ENCODE data around the gene ANG.
A peak's percentile ranks its signal among the peaks of the same experiment; 100 is the strongest.

The ANG gene

DNA sequence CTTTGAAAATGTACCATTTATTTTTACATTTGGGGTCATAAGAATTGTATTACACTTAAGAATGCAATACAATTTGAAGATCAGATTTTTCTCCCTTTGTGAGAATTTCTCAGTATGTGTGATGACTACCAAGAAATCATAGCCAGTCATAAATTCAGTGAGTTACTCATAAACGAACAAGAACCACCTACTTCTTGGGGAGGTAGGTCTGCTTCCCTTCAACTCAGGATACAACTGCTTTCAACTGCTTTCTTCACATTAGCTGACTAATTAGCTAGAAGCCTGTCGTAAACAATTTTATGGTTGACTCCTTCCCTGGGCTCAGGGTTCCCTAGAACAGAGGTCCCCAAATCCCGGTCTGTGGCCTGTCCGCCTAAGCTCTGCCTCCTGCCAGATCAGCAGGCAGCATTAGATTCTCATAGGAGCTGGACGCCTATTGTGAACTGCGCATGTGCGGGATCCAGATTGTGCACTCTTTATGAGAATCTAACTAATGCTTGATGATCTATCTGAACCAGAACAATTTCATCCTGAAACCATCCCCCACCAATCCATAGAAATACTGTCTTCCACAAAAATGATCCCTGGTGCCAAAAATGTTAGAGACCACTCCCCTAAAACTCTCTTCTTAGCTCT, 3.7 kb downstream of the ANG start:
- H3K79me1 ChIP-seq (replicated peaks; ENCODE audit: low read length, poor library complexity, severe bottlenecking), result peaks cover 3% of the 10 kb centered on the region
- WGBS, result 50% methylated on average over 7 of the region's 7 CpGs
- DNase-seq, result no peak

DNA sequence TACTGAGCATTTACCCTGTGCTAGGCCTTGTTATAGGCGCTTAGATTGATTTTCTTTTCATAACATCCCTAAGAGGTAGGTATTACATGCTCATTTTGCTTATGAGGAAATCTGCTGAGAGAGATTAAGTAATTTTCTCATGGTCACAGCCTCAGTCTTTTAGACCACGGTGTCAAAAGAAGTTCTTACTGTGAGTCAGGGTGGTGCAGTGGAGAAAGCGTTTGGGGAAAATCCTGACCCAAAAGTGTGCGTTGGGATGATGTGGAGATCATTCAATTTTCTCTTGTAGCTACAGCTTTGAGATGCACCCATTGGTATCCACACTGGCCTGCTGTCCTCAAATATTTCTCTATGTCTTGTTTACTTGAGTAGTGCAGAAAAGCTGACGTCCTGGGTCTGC, 8.2 kb downstream of the ANG start:
- Histone ChIP-seq H3K9ac (ENCODE audit: low read length) (peak overlapping the region; percentile 33), H3K23ac (ENCODE audit: low read length in 2 of 2) (no peak overlapping the region), H2BK15ac (ENCODE audit: low read depth, poor library complexity, severe bottlenecking) (no peak overlapping the region), H3K79me1 (replicated peaks; ENCODE audit: low read length, poor library complexity, severe bottlenecking) (no peaks in the 10 kb centered on the region), H2BK12ac (ENCODE audit: low read length in 2 of 2) (no peak overlapping the region), H3K18ac (ENCODE audit: low read depth in 1 of 2, low read length in 2 of 2) (no peak overlapping the region), H3K4me2 (ENCODE audit: low read length, poor library complexity, severe bottlenecking) (no peak overlapping the region), H3K36me3 (ENCODE audit: control insufficient read depth in 1 of 2, insufficient read depth in 2 of 2, low read depth in 1 of 2, low read length in 2 of 2) (peaks cover 0 to 16% of the 10 kb centered on the region in 2 experiments), H2AFZ (ENCODE audit: low read depth, low read length) (no peak overlapping the region), H4K91ac (ENCODE audit: low read length) (no peak overlapping the region), H3K4me3 (ENCODE audit: insufficient read depth in 1 of 2, low read depth in 1 of 2, low read length in 2 of 2) (no peak overlapping the region), H3K27me3 (ENCODE audit: control insufficient read depth in 1 of 2, insufficient read depth in 1 of 2, low read length in 2 of 2) (no peaks in the 10 kb centered on the region), H3K4ac (ENCODE audit: low read depth in 1 of 2, low read length in 2 of 2) (no peak overlapping the region), H3K9me3 (ENCODE audit: control insufficient read depth, low read length) (no peaks in the 10 kb centered on the region), H2AK5ac (ENCODE audit: low read length, severe bottlenecking) (no peak overlapping the region), H4K8ac (ENCODE audit: low read length) (no peak overlapping the region), H3K27ac (ENCODE audit: low read length, poor library complexity, severe bottlenecking) (no peak overlapping the region), H3K14ac (ENCODE audit: low read length in 2 of 2) (no peak overlapping the region), H2BK120ac (ENCODE audit: low read depth, low read length) (no peak overlapping the region), H3K4me1 (ENCODE audit: control insufficient read depth, insufficient read depth, low read depth, low read length) (no peaks in the 10 kb centered on the region), H2BK5ac (ENCODE audit: low read depth, low read length, poor library complexity, severe bottlenecking) (no peak overlapping the region)
- no peak for DNase-seq
- 89% methylated on average over 4 of the region's 5 CpGs for WGBS

More for the DNA sequence above, 3.7 kb downstream of the ANG start:
- Histone ChIP-seq H2BK15ac (ENCODE audit: low read depth, poor library complexity, severe bottlenecking) (no peak overlapping the region), H3K36me3 (ENCODE audit: control insufficient read depth in 1 of 2, insufficient read depth in 2 of 2, low read depth in 1 of 2, low read length in 2 of 2) (peaks cover 0 to 7% of the 10 kb centered on the region in 2 experiments), H2BK12ac (ENCODE audit: low read length in 2 of 2) (no peak overlapping the region), H3K9ac (ENCODE audit: low read length) (peak overlapping the region; percentile 14), H2BK120ac (ENCODE audit: low read depth, low read length) (no peak overlapping the region), H3K9me3 (ENCODE audit: control insufficient read depth, low read length) (no peaks in the 10 kb centered on the region), H3K27me3 (ENCODE audit: control insufficient read depth in 1 of 2, insufficient read depth in 1 of 2, low read length in 2 of 2) (no peaks in the 10 kb centered on the region), H2BK5ac (ENCODE audit: low read depth, low read length, poor library complexity, severe bottlenecking) (no peak overlapping the region), H3K14ac (ENCODE audit: low read length in 2 of 2) (no peak overlapping the region), H4K8ac (ENCODE audit: low read length) (no peak overlapping the region), H4K91ac (ENCODE audit: low read length) (no peak overlapping the region), H3K4ac (ENCODE audit: low read depth in 1 of 2, low read length in 2 of 2) (no peak overlapping the region), H3K23ac (ENCODE audit: low read length in 2 of 2) (no peak overlapping the region), H3K4me2 (ENCODE audit: low read length, poor library complexity, severe bottlenecking) (no peak overlapping the region), H3K27ac (ENCODE audit: low read length, poor library complexity, severe bottlenecking) (no peak overlapping the region), H2AFZ (ENCODE audit: low read depth, low read length) (no peak overlapping the region), H2AK5ac (ENCODE audit: low read length, severe bottlenecking) (no peak overlapping the region), H3K4me3 (ENCODE audit: insufficient read depth in 1 of 2, low read depth in 1 of 2, low read length in 2 of 2) (no peak overlapping the region), H3K4me1 (ENCODE audit: control insufficient read depth, insufficient read depth, low read depth, low read length) (no peaks in the 10 kb centered on the region), H3K18ac (ENCODE audit: low read depth in 1 of 2, low read length in 2 of 2) (no peak overlapping the region)

DNA sequence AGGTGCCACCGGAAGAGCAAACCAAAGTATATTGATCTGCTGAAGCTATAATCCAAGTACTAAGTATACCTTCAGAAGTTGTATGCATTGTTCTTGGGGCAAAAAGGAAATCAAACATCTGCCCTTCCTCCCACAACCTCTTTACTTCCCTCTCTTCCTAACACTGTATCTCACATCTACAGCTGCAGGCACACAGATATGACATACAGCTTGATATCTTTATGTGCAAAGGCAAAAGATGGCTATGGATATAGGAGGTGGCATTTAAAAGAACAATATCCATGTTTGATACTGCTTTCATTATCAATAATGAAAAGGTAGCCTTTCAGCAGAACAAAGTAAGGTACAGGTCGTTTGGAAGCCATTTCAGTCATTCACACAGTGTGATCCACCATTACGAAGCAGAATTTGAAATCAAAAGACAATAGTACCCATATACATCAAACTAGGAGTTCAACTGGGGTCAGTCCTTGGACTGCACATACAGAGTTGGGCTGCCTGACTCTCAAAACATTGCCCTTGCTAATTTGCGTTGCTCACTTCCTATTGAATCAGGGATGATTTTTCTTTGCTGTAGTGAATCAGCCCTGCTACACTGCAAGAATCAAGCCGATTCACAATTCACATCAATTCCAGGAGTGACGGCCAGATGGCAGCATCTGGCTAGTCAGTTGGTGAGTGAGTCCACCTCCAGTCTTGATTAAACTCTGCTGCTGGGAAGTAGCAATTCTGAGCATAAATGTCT, 8.9 kb downstream of the ANG start:
- no peak overlapping the region for H3K14ac ChIP-seq (ENCODE audit: low read length in 2 of 2)
- peak overlapping the region; percentile 38 for H4K8ac ChIP-seq (ENCODE audit: low read length)
- peak; percentile 62 for DNase-seq
- peak overlapping the region; percentile 37 for H3K9ac ChIP-seq (ENCODE audit: low read length)
- H2AK5ac ChIP-seq (ENCODE audit: low read length, severe bottlenecking), result no peak overlapping the region
- no peaks in the 10 kb centered on the region for H3K9me3 ChIP-seq (ENCODE audit: control insufficient read depth, low read length)
- H2BK12ac ChIP-seq (ENCODE audit: low read length in 2 of 2), result no peak overlapping the region
- H2BK5ac ChIP-seq (ENCODE audit: low read depth, low read length, poor library complexity, severe bottlenecking), result no peak overlapping the region
- no peak overlapping the region for H2BK120ac ChIP-seq (ENCODE audit: low read depth, low read length)
- H3K4me3 ChIP-seq (ENCODE audit: insufficient read depth in 1 of 2, low read depth in 1 of 2, low read length in 2 of 2), result no peak overlapping the region
- H3K4ac ChIP-seq (ENCODE audit: low read depth in 1 of 2, low read length in 2 of 2), result no peak overlapping the region
- no peak overlapping the region for H2BK15ac ChIP-seq (ENCODE audit: low read depth, poor library complexity, severe bottlenecking)
- H3K23ac ChIP-seq (ENCODE audit: low read length in 2 of 2), result peak overlapping the region in 1 of 2 experiments; percentile 56
- no peaks in the 10 kb centered on the region for H3K4me1 ChIP-seq (ENCODE audit: control insufficient read depth, insufficient read depth, low read depth, low read length)
- H4K91ac ChIP-seq (ENCODE audit: low read length), result no peak overlapping the region
- H3K18ac ChIP-seq (ENCODE audit: low read depth in 1 of 2, low read length in 2 of 2), result no peak overlapping the region
- no peak overlapping the region for H3K27ac ChIP-seq (ENCODE audit: low read length, poor library complexity, severe bottlenecking)
- no peak overlapping the region for H2AFZ ChIP-seq (ENCODE audit: low read depth, low read length)
- peaks cover 0 to 16% of the 10 kb centered on the region in 2 experiments for H3K36me3 ChIP-seq (ENCODE audit: control insufficient read depth in 1 of 2, insufficient read depth in 2 of 2, low read depth in 1 of 2, low read length in 2 of 2)
- no peak overlapping the region for H3K4me2 ChIP-seq (ENCODE audit: low read length, poor library complexity, severe bottlenecking)
- WGBS, result 32% methylated on average over 4 of the region's 6 CpGs
- no peaks in the 10 kb centered on the region for H3K27me3 ChIP-seq (ENCODE audit: control insufficient read depth in 1 of 2, insufficient read depth in 1 of 2, low read length in 2 of 2)
- no peaks in the 10 kb centered on the region for H3K79me1 ChIP-seq (replicated peaks; ENCODE audit: low read length, poor library complexity, severe bottlenecking)

DNA sequence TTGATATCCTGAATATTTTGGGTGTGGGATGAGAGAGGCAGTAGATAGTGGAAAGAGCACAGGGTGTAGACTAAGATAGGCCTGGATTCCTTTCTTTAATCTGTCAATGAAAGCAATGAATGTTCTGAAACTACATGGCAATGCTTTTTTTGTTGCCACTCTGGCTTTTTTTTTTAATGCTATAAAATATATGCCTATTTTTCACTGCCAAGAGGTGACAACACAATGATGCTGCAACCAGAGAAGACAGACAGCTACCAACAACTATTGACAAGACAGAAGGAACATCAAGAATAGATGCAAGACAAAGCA, 9.4 kb downstream of the ANG start:
- Histone ChIP-seq H2BK120ac (ENCODE audit: low read depth, low read length) (no peak overlapping the region), H3K18ac (ENCODE audit: low read depth in 1 of 2, low read length in 2 of 2) (no peak overlapping the region), H3K27ac (ENCODE audit: low read length, poor library complexity, severe bottlenecking) (no peak overlapping the region), H3K4me1 (ENCODE audit: control insufficient read depth, insufficient read depth, low read depth, low read length) (no peaks in the 10 kb centered on the region), H2AK5ac (ENCODE audit: low read length, severe bottlenecking) (no peak overlapping the region), H3K23ac (ENCODE audit: low read length in 2 of 2) (no peak overlapping the region), H3K36me3 (ENCODE audit: control insufficient read depth in 1 of 2, insufficient read depth in 2 of 2, low read depth in 1 of 2, low read length in 2 of 2) (peaks cover 0 to 16% of the 10 kb centered on the region in 2 experiments), H3K27me3 (ENCODE audit: control insufficient read depth in 1 of 2, insufficient read depth in 1 of 2, low read length in 2 of 2) (no peaks in the 10 kb centered on the region), H2BK15ac (ENCODE audit: low read depth, poor library complexity, severe bottlenecking) (no peak overlapping the region), H3K79me1 (replicated peaks; ENCODE audit: low read length, poor library complexity, severe bottlenecking) (no peaks in the 10 kb centered on the region), H3K4me3 (ENCODE audit: insufficient read depth in 1 of 2, low read depth in 1 of 2, low read length in 2 of 2) (no peak overlapping the region), H3K4me2 (ENCODE audit: low read length, poor library complexity, severe bottlenecking) (no peak overlapping the region), H3K9ac (ENCODE audit: low read length) (peak overlapping the region; percentile 37), H3K14ac (ENCODE audit: low read length in 2 of 2) (no peak overlapping the region), H2BK5ac (ENCODE audit: low read depth, low read length, poor library complexity, severe bottlenecking) (no peak overlapping the region), H2AFZ (ENCODE audit: low read depth, low read length) (no peak overlapping the region), H3K9me3 (ENCODE audit: control insufficient read depth, low read length) (no peaks in the 10 kb centered on the region), H4K91ac (ENCODE audit: low read length) (no peak overlapping the region), H4K8ac (ENCODE audit: low read length) (no peak overlapping the region), H2BK12ac (ENCODE audit: low read length in 2 of 2) (no peak overlapping the region), H3K4ac (ENCODE audit: low read depth in 1 of 2, low read length in 2 of 2) (no peak overlapping the region)
- DNase-seq, result no peak
